Measurements from ENCODE around the gene PSMG2.
A peak's percentile ranks its signal among the peaks of the same experiment; 100 is the strongest.

GRCh38 chr18:12659904-12660605 is 42.8 kb upstream of the PSMG2 start:
- TF ChIP-seq, protein P1, sequence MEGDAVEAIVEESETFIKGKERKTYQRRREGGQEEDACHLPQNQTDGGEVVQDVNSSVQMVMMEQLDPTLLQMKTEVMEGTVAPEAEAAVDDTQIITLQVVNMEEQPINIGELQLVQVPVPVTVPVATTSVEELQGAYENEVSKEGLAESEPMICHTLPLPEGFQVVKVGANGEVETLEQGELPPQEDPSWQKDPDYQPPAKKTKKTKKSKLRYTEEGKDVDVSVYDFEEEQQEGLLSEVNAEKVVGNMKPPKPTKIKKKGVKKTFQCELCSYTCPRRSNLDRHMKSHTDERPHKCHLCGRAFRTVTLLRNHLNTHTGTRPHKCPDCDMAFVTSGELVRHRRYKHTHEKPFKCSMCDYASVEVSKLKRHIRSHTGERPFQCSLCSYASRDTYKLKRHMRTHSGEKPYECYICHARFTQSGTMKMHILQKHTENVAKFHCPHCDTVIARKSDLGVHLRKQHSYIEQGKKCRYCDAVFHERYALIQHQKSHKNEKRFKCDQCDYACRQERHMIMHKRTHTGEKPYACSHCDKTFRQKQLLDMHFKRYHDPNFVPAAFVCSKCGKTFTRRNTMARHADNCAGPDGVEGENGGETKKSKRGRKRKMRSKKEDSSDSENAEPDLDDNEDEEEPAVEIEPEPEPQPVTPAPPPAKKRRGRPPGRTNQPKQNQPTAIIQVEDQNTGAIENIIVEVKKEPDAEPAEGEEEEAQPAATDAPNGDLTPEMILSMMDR (conservative IDR thresholded peaks at IDR 0.05; ENCODE audit: low read depth, low read length): peak; percentile 93
- no peak for TF ChIP-seq POLR2A (IDR thresholded peaks at IDR 0.05; ENCODE audit: low read depth, low read length)
- TF ChIP-seq RAD21 (IDR thresholded peaks at IDR 0.05; ENCODE audit: low read length): peak; percentile 89
- TF ChIP-seq CHD1 (IDR thresholded peaks at IDR 0.05; ENCODE audit: low read depth, low read length): no peak; the same call in 1 of the 2 replicates
- no peak for TF ChIP-seq RCOR1 (IDR thresholded peaks at IDR 0.05; ENCODE audit: insufficient replicate concordance, low read length)
- no peak for TF ChIP-seq MAZ (IDR thresholded peaks at IDR 0.05; ENCODE audit: borderline replicate concordance, low read depth, low read length)
- TF ChIP-seq CEBPB (IDR thresholded peaks at IDR 0.05; ENCODE audit: low read depth, low read length): no peak
- TF ChIP-seq USF2 (IDR thresholded peaks at IDR 0.05; ENCODE audit: low read depth, low read length): no peak
- no peak for TF ChIP-seq RFX5 (IDR thresholded peaks at IDR 0.05; ENCODE audit: low read depth, low read length)
- peak; percentile 96 for TF ChIP-seq SMC3 (IDR thresholded peaks at IDR 0.05; ENCODE audit: low read depth, low read length)
- TF ChIP-seq MXI1 (IDR thresholded peaks at IDR 0.05; ENCODE audit: borderline replicate concordance, low read depth, low read length): no peak
- TF ChIP-seq, protein P2, sequence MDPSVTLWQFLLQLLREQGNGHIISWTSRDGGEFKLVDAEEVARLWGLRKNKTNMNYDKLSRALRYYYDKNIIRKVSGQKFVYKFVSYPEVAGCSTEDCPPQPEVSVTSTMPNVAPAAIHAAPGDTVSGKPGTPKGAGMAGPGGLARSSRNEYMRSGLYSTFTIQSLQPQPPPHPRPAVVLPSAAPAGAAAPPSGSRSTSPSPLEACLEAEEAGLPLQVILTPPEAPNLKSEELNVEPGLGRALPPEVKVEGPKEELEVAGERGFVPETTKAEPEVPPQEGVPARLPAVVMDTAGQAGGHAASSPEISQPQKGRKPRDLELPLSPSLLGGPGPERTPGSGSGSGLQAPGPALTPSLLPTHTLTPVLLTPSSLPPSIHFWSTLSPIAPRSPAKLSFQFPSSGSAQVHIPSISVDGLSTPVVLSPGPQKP (IDR thresholded peaks at IDR 0.05; ENCODE audit: borderline replicate concordance, low read depth, low read length): no peak
- TF ChIP-seq BHLHE40 (IDR thresholded peaks at IDR 0.05; ENCODE audit: low read depth, low read length): no peak

All from IMR-90 (cell line).